NCI-H1092 treated with DMSO at 0.1 percent for 48 hours (cell line): ENCODE data around the gene NFATC1.

Experiments
- DNase-seq: peaks from one replicate; lab custom pipeline; 2025; lab: John Stamatoyannopoulos, UW

Gene NFATC1

GRCh38 chr18:79457239-79457638 is 61.5 kb downstream of the NFATC1 start:
- no peak for DNase-seq

GRCh38 chr18:79457652-79458051 is 61.9 kb downstream of the NFATC1 start:
- no peak for DNase-seq

- no peak for DNase-seq
Observed at GRCh38 chr18:79458131-79458838, 62.6 kb downstream of the NFATC1 start.

- no peak for DNase-seq
Observed at GRCh38 chr18:79458917-79459803, 63.4 kb downstream of the NFATC1 start.

- no peak for DNase-seq
Observed at GRCh38 chr18:79459946-79460480, 64.3 kb downstream of the NFATC1 start.

- no peak for DNase-seq
Observed at GRCh38 chr18:79460481-79461300, 65.0 kb downstream of the NFATC1 start.

- DNase-seq: no peak
Observed at GRCh38 chr18:79461627-79462026, 65.9 kb downstream of the NFATC1 start.

GRCh38 chr18:79463424-79463960 is 67.8 kb downstream of the NFATC1 start:
- DNase-seq: no peak

GRCh38 chr18:79465392-79465991 is 69.8 kb downstream of the NFATC1 start:
- DNase-seq: no peak

- no peak for DNase-seq
Observed at GRCh38 chr18:79466591-79466990, 70.9 kb downstream of the NFATC1 start.

GRCh38 chr18:79467126-79467525 is 71.4 kb downstream of the NFATC1 start:
- no peak for DNase-seq

GRCh38 chr18:79468119-79468789 is 72.5 kb downstream of the NFATC1 start:
- DNase-seq: peak; percentile 16

GRCh38 chr18:79469309-79469708 is 73.6 kb downstream of the NFATC1 start:
- DNase-seq: no peak

GRCh38 chr18:79469751-79470505 is 74.2 kb downstream of the NFATC1 start:
- no peak for DNase-seq

GRCh38 chr18:79470547-79470946 is 74.8 kb downstream of the NFATC1 start:
- no peak for DNase-seq

- peak; percentile 54 for DNase-seq
Observed at GRCh38 chr18:79471046-79471445, 75.3 kb downstream of the NFATC1 start.

- no peak for DNase-seq
Observed at GRCh38 chr18:79471597-79471996, 75.9 kb downstream of the NFATC1 start.

GRCh38 chr18:79472176-79472575 is 76.4 kb downstream of the NFATC1 start:
- no peak for DNase-seq

- DNase-seq: no peak
Observed at GRCh38 chr18:79472946-79473345, 77.2 kb downstream of the NFATC1 start.
